ENCODE measurements around the gene ABLIM1.

- no peak for TF ChIP-seq CTCF (IDR thresholded peaks at IDR 0.05)
- TF ChIP-seq POLR2AphosphoS5 (IDR thresholded peaks at IDR 0.05): no peak
- TF ChIP-seq POLR2A (IDR thresholded peaks at IDR 0.05): no peak
Observed at GRCh38 chr10:114613237-114613979, 44.7 kb downstream of the ABLIM1 start.

Data from suprapubic skin (tissue), 4 donors.